H9 (cell line): Measurements from ENCODE around the gene CD93. TPM values are rescaled to one million over a fixed set of nuclear protein-coding genes. Genes with fewer than 3 reads are reported as not detected.

ENCODE experiments used
- DNase-seq: peaks from one replicate; pipeline ENCODE4 v3.0.0-alpha.2; 2017
- H2AFZ ChIP-seq: one replicate; pipeline ENCODE4 v1.6.1; 2013; ENCODE audit warnings: mild to moderate bottlenecking, low read length, control low read depth, moderate library complexity
- H2AK5ac ChIP-seq: 2 replicates; pipeline ENCODE4 v1.6.1; 2013; ENCODE audit warnings: low read length, control low read depth, mixed read lengths; ENCODE audit not compliant: insufficient read length
- H2BK120ac ChIP-seq: one replicate; pipeline ENCODE4 v1.6.1; 2013; ENCODE audit warnings: low read depth, mild to moderate bottlenecking, low read length, control low read depth, inconsistent platforms; ENCODE audit not compliant: poor library complexity, severe bottlenecking
- H2BK12ac ChIP-seq: 2 replicates; pipeline ENCODE4 v1.6.1; 2013; ENCODE audit warnings: low read length, control low read depth, mixed read lengths, low read depth; ENCODE audit not compliant: insufficient read length
- H2BK15ac ChIP-seq: 2 replicates; pipeline ENCODE4 v1.6.1; 2013; ENCODE audit warnings: low read depth, low read length, control low read depth
- H2BK20ac ChIP-seq: one replicate; pipeline ENCODE4 v1.6.1; 2013; ENCODE audit warnings: low read depth, mild to moderate bottlenecking, low read length, control low read depth, inconsistent platforms; ENCODE audit not compliant: poor library complexity, severe bottlenecking
- H2BK5ac ChIP-seq: 2 replicates; pipeline ENCODE4 v1.6.1; 2013; ENCODE audit warnings: low read length, control low read depth, mixed read lengths; ENCODE audit not compliant: insufficient read length
- H3K14ac ChIP-seq: 2 replicates; pipeline ENCODE4 v1.6.1; 2013; ENCODE audit warnings: low read length, control low read depth; ENCODE audit not compliant: insufficient read depth
- H3K18ac ChIP-seq: 2 replicates; pipeline ENCODE4 v1.6.1; 2013; ENCODE audit warnings: low read depth, mild to moderate bottlenecking, mixed read lengths, low read length, control low read depth; ENCODE audit not compliant: insufficient read length
- H3K23ac ChIP-seq: 2 replicates; pipeline ENCODE4 v1.6.1; 2013; ENCODE audit warnings: low read length, control low read depth, mixed read lengths, low read depth; ENCODE audit not compliant: insufficient read length
- H3K23me2 ChIP-seq: 2 replicates; pipeline ENCODE4 v1.6.1; 2013; ENCODE audit warnings: low read depth, mild to moderate bottlenecking, mixed read lengths, low read length, control low read depth; ENCODE audit not compliant: insufficient read length, poor library complexity, severe bottlenecking
- H3K27ac ChIP-seq: 2 replicates; pipeline ENCODE4 v1.5.1; 2013; ENCODE audit warnings: low read length, control low read depth, mixed read lengths, low read depth; ENCODE audit not compliant: insufficient read length
- H3K27me3 ChIP-seq: 2 replicates; pipeline ENCODE4 v1.6.1; 2013; ENCODE audit warnings: low read length, control low read depth, inconsistent platforms; ENCODE audit not compliant: insufficient read depth
- H3K4ac ChIP-seq: 2 replicates; pipeline ENCODE4 v1.6.1; 2013; ENCODE audit warnings: low read depth, mild to moderate bottlenecking, control low read depth, inconsistent platforms, low read length, moderate library complexity
- H3K4me1 ChIP-seq: 2 replicates; pipeline ENCODE4 v1.6.1; 2013; ENCODE audit warnings: low read length, control low read depth, inconsistent platforms; ENCODE audit not compliant: insufficient read depth
- H3K4me2 ChIP-seq: 2 replicates; pipeline ENCODE4 v1.6.1; 2013; ENCODE audit warnings: low read length, control low read depth, mixed read lengths; ENCODE audit not compliant: insufficient read length, insufficient read depth
- H3K56ac ChIP-seq: 2 replicates; pipeline ENCODE4 v1.6.1; 2013; ENCODE audit warnings: low read depth, mild to moderate bottlenecking, mixed read lengths, low read length, control low read depth; ENCODE audit not compliant: insufficient read length
- H3K79me1 ChIP-seq: 2 replicates; pipeline ENCODE4 v1.6.1; 2013; ENCODE audit warnings: low read depth, mild to moderate bottlenecking, moderate library complexity, low read length, control low read depth, inconsistent platforms; ENCODE audit not compliant: insufficient read depth, poor library complexity, severe bottlenecking
- H3K79me2 ChIP-seq: 2 replicates; pipeline ENCODE4 v1.6.1; 2013; ENCODE audit warnings: low read length, control low read depth, inconsistent platforms; ENCODE audit not compliant: insufficient read depth
- H3K9ac ChIP-seq: 2 replicates; pipeline ENCODE4 v1.6.1; 2013; ENCODE audit warnings: low read length, control low read depth, mixed read lengths; ENCODE audit not compliant: insufficient read length; ENCODE audit errors: extremely low read depth
- H3K9me3 ChIP-seq: one replicate; pipeline ENCODE4 v1.6.1; 2013; ENCODE audit warnings: low read depth, low read length, inconsistent platforms; ENCODE audit not compliant: control insufficient read depth
- H3T11ph ChIP-seq: one replicate; pipeline ENCODE4 v1.6.1; 2013; ENCODE audit warnings: mild to moderate bottlenecking, low read length, control low read depth, inconsistent platforms
- H4K20me1 ChIP-seq: one replicate; pipeline ENCODE4 v1.6.1; 2013; ENCODE audit not compliant: control insufficient read depth, insufficient read length, insufficient read depth
- H4K5ac ChIP-seq: 2 replicates; pipeline ENCODE4 v1.6.1; 2013; ENCODE audit warnings: low read depth, mild to moderate bottlenecking, mixed read lengths, low read length, control low read depth; ENCODE audit not compliant: insufficient read length
- H4K8ac ChIP-seq: replicated peaks from 2 replicates; pipeline ENCODE4 v1.6.1; 2013; ENCODE audit warnings: low read length, control low read depth, mixed read lengths, low read depth; ENCODE audit not compliant: insufficient read length
- H4K91ac ChIP-seq: 2 replicates; pipeline ENCODE4 v1.6.1; 2013; ENCODE audit warnings: low read depth, mild to moderate bottlenecking, moderate library complexity, mixed read lengths, low read length, control low read depth; ENCODE audit not compliant: insufficient read length
- H3K27ac Mint-ChIP-seq, 3 experiments: 2 replicates in 2 of 3; 3 replicates in 1 of 3; pipeline ENCODE4 v1.8.0; 2020 to 2021; ENCODE audit warnings: mixed read lengths in 3 of 3, mild to moderate bottlenecking in 1 of 3, moderate library complexity in 1 of 3
- H3K27me3 Mint-ChIP-seq: 2 replicates; pipeline ENCODE4 v1.8.0; 2021; ENCODE audit warnings: low read depth, mild to moderate bottlenecking, moderate library complexity, mixed read lengths
- H3K36me3 Mint-ChIP-seq, 3 experiments: 2 replicates in 2 of 3; 3 replicates in 1 of 3; pipeline ENCODE4 v1.8.0; 2020 to 2021; ENCODE audit warnings: low read depth in 3 of 3, mixed read lengths in 3 of 3; ENCODE audit not compliant: insufficient read depth in 1 of 3
- H3K4me1 Mint-ChIP-seq, 2 experiments: 2 replicates each; pipeline ENCODE4 v1.8.0; 2020; ENCODE audit warnings: mixed read lengths in 2 of 2
- H3K4me3 Mint-ChIP-seq, 2 experiments: 2 replicates in 1 of 2; 3 replicates in 1 of 2; pipeline ENCODE4 v1.8.0; 2020 to 2021; ENCODE audit warnings: mild to moderate bottlenecking in 2 of 2, mixed read lengths in 2 of 2, moderate library complexity in 1 of 2
- H3K9me3 Mint-ChIP-seq, 2 experiments: 2 replicates in 1 of 2; 3 replicates in 1 of 2; pipeline ENCODE4 v1.8.0; 2020; ENCODE audit warnings: mild to moderate bottlenecking in 2 of 2, mixed read lengths in 2 of 2, moderate library complexity in 1 of 2
- CTCF ChIP-seq: fragments of 200-600 bp; sonication (generic); conservative IDR thresholded peaks from 3 replicates; pipeline ENCODE4 v1.8.0; 2021; ENCODE audit warnings: antibody characterized with exemption, mild to moderate bottlenecking
- WGBS: extraction: QIAGEN DNeasy Blood & Tissue Kit; methylation state at CpG from one replicate; pipeline ENCODE4 v1.1.7; 2013; ENCODE audit warnings: missing lambda C conversion rate, low lambda C conversion rate, mixed read lengths; ENCODE audit not compliant: insufficient read length; ENCODE audit errors: extremely low coverage; 5-methylcytosine and 5-hydroxymethylcytosine counted together
- total RNA-seq: library from RNA; stranded (reverse); gene quantifications from 2 replicates; pipeline ENCODE4 v1.2.1, GENCODE V29; 2021

CD93 gene
- total RNA-seq, 1 experiment from 2014 or later: not detected

- WGBS: no CpG with 5 or more reads among the region's 1 CpG
- no peak for DNase-seq
- TF ChIP-seq CTCF: no peak
- H4K91ac ChIP-seq: no peak overlapping the region
- H3K4me1 ChIP-seq: no peaks in the 10 kb centered on the region
- no peaks in the 10 kb centered on the region for H3K9me3 Mint-ChIP-seq
- no peak overlapping the region for H3K14ac ChIP-seq
- no peak overlapping the region for H4K5ac ChIP-seq
- H2AK5ac ChIP-seq: no peak overlapping the region
- H4K20me1 ChIP-seq: no peaks in the 10 kb centered on the region
- no peak overlapping the region for H3K56ac ChIP-seq
- H3K23ac ChIP-seq: no peak overlapping the region
- no peak overlapping the region for H3K4me3 Mint-ChIP-seq
- H3K27ac ChIP-seq: no peak overlapping the region
- no peak overlapping the region for H2BK5ac ChIP-seq
- H3K4ac ChIP-seq: no peak overlapping the region
- no peak overlapping the region for H3K9ac ChIP-seq
- peaks cover 2 to 9% of the 10 kb centered on the region in 2 experiments; a peak in 3 of 4 replicates for H3K4me1 Mint-ChIP-seq
- no peaks in the 10 kb centered on the region for H3K27me3 Mint-ChIP-seq
- H4K8ac ChIP-seq: no peak overlapping the region
- no peak overlapping the region for H2BK15ac ChIP-seq
- H3K9me3 ChIP-seq: no peaks in the 10 kb centered on the region
- no peak overlapping the region for H3T11ph ChIP-seq
- H3K79me2 ChIP-seq: no peaks in the 10 kb centered on the region
- no peak overlapping the region for H3K27ac Mint-ChIP-seq
- H3K27me3 ChIP-seq: no peaks in the 10 kb centered on the region
- H3K23me2 ChIP-seq: no peaks in the 10 kb centered on the region
- no peak overlapping the region for H3K4me2 ChIP-seq
- H2BK12ac ChIP-seq: no peak overlapping the region
- no peaks in the 10 kb centered on the region for H3K79me1 ChIP-seq
- H3K36me3 Mint-ChIP-seq: no peaks in the 10 kb centered on the region
- H2BK20ac ChIP-seq: no peak overlapping the region
- H3K18ac ChIP-seq: no peak overlapping the region
- no peak overlapping the region for H2AFZ ChIP-seq
- no peak overlapping the region for H2BK120ac ChIP-seq
Measured at GRCh38 chr20:23068283-23068682, 17.8 kb downstream of the CD93 start.
